Epithelial cell of proximal tubule (primary cell): ENCODE results near the gene CSNK2A1. TPM values are rescaled to one million over a fixed set of nuclear protein-coding genes. Genes with fewer than 3 reads are reported as not detected.
"Not testable (repeated sequence)": the region's sequence is repeated elsewhere in the genome, so short reads cannot be mapped to it uniquely, and the experiment has no call there.

Source experiments
- DNase-seq: peaks from one replicate; pipeline ENCODE4 v3.0.0-alpha.2; 2011; ENCODE audit warnings: low read depth
- H3K4me3 ChIP-seq: 2 replicates; pipeline ENCODE4 v1.5.1; 2011; ENCODE audit warnings: low read depth, mild to moderate bottlenecking, low read length
- total RNA-seq: library from RNA; depleted of rRNA; stranded (reverse); fragments of >200 nt; gene quantifications from 2 replicates; pipeline ENCODE4 v1.2.3, GENCODE V29; 2015
- TF ChIP-seq, protein P1 (sequence below): conservative IDR thresholded peaks from 2 replicates; pipeline ENCODE4 v1.5.1; 2012; ENCODE audit warnings: low read depth, mild to moderate bottlenecking, low read length

The CSNK2A1 gene
- total RNA-seq, 1 donor from 2014 or later, result 112 TPM

DNA sequence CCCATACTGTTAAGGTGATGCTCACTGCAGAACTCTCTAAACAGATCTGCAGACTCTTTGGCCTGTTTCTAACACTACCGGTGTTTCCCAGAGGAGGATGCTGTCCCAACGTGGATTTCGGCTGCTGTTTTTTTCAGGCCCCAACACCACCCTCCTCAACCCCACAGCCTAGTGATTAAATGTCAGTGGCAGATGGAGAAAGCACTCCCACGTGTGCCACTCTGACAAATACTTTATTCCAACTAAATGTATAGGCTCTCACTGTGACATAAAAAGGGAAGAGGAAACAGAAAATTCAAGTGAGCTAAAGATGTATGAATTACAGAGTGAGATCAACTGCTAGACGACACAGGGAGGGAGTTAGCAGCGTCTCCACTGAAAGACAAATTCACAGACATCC lies 84.8 kb downstream of the CSNK2A1 start:
- no peak overlapping the region for H3K4me3 ChIP-seq
- TF ChIP-seq, protein P1, sequence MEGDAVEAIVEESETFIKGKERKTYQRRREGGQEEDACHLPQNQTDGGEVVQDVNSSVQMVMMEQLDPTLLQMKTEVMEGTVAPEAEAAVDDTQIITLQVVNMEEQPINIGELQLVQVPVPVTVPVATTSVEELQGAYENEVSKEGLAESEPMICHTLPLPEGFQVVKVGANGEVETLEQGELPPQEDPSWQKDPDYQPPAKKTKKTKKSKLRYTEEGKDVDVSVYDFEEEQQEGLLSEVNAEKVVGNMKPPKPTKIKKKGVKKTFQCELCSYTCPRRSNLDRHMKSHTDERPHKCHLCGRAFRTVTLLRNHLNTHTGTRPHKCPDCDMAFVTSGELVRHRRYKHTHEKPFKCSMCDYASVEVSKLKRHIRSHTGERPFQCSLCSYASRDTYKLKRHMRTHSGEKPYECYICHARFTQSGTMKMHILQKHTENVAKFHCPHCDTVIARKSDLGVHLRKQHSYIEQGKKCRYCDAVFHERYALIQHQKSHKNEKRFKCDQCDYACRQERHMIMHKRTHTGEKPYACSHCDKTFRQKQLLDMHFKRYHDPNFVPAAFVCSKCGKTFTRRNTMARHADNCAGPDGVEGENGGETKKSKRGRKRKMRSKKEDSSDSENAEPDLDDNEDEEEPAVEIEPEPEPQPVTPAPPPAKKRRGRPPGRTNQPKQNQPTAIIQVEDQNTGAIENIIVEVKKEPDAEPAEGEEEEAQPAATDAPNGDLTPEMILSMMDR, result no peak
- DNase-seq, result no peak

DNA sequence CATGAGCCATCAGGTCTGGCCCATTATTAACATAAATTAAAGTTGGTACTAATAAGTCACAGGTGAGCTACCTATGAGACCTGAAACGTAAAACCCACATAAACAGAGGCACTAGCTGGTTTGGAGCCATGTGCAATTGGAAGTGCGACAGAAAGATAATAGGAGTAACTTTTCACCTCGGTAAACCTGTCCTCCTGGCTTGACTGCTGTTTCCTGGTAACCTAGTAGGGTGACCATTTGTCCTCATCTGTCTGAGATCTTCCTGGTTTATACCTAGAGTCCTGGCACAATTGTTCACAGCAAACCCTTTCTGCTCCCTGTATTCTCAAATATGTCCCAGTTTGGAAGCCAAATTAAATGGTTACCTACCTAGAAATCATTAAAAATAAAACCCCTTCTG lies 88.6 kb downstream of the CSNK2A1 start:
- TF ChIP-seq, protein P1, result no peak
- no peak overlapping the region for H3K4me3 ChIP-seq
- no peak for DNase-seq

DNA sequence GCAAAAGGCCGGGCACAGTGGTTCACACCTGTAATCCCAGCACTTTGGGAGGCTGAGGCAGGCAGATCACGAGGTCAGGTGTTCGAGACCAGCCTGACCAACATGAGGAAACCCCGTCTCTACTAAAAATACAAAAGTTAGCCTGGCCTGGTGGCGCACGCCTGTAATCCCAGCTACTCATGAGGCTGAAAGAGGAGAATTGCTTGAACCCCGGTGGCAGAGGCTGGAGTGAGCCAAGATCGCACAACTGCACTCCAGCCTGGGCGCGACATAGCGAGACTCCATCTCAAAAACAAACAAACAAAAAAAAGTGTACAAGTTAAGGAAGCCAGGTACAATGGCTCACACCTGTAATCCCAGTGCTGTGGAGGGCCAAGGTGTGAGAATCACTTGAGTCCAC lies 91.6 kb downstream of the CSNK2A1 start:
- not testable (repeated sequence) for H3K4me3 ChIP-seq, DNase-seq

DNA sequence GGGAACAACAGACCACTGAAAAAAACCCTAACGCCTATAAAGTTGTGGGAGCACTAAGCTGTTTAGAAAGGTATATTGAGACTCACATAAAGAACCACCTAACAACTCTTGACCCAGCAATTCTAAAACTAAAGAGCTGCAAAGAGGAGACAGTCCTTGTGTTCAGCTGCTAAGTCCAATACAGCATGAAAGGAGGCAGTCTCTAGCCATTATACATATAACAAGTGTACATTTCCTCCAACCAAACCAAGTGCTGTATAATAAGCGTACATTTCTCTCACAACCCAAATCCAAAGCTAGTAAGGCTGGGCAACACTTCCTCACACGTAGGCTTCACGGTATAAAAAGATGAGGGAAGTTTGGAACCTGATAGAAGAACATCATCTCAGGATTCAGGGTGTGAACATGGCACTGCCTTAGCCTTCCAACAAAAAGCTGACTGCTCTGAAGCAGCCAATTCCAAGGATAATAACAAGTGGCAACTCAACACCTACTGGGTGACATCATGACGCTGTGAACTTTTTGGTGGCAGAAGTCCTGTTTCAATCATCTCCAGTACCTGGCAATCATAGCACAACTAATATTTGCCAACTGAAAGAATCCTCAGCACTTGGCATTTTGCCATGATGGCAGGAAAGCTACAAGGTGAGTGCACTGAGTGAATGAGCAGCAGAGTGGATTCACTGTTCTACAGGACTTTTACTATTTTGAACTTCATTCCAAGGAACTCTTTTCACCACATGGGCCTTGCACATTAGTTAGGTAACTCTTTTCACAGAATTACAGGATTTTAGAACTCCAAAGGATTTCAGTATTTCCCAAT lies 97.9 kb downstream of the CSNK2A1 start:
- no peak for DNase-seq
- TF ChIP-seq, protein P1, result no peak
- no peak overlapping the region for H3K4me3 ChIP-seq

DNA sequence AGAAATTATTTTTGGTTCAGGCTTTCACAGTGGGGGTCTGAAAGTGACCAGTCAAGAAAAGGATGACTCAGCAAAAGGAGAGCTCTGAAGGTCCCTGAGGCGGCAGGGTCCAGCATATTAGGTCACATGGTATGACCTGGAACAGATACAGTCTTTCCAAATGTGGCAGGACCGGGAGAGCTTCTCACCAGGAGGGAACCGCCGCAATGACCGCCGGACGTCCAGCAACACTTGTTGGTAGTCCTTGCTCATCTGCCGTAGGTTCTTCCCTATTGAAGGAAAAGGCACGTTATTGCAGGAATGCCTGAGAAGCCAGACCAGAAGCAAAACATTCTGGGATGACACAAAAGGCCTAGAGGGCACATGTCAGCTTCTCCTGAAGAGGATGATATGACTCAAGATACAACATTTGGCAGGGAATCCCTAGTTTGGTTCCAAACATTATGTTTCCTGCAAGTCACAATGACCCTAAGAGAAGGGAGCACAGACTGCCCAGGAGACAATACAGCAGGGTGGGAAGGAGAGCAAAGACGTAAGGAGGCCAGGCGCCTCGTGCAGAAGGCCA lies 98.6 kb downstream of the CSNK2A1 start:
- DNase-seq, result no peak
- no peak overlapping the region for H3K4me3 ChIP-seq
- TF ChIP-seq, protein P1, result no peak

DNA sequence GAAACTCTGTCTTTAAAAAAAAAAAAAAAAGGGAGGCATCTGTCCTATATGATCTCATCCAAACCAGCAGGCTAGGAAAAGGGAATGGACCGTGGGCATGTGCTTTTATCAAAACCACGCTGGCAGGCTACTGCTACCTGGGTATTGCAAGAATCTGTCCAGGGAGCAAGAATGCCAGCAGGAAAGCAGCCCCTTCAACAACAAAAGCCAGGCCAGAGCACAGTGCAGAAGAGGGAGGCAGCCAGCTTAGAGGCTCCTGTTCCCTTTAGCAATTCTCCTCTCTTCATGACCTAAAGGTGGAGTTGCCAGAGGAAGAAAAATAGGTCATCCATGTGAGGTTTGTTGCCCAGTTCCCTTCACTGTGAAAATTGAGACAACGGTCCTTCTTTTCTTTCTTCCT lies 99.5 kb downstream of the CSNK2A1 start:
- TF ChIP-seq, protein P1, result no peak
- DNase-seq, result no peak
- H3K4me3 ChIP-seq, result no peak overlapping the region

DNA sequence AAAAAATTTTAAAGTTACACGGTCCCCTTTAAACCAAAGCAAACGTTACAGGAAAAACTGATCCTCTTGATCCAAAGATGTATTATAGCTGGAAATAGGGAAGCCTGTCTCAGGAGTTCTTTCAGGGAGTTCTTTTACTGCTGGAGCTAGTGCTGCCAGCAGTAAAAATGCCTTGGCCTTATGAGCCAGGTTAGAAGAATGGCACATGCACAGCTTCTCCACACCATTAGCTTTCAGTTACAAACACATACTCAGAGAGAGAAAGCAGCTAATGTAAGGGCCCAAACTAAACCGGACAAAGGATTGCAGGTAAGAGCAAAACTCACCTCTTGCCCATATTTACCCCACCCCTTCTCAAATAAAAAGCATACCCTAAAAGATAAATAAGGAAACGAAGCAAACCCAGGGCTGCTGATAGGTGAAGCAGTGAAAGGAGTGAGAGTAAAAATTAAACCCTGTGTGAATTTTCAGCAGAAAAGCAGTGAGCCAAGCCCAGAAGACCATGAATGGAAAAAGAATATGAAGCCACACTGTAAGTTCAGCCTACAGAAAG lies 100.3 kb downstream of the CSNK2A1 start:
- DNase-seq, result no peak

More for the DNA sequence above, 100.3 kb downstream of the CSNK2A1 start:
- no peak overlapping the region for H3K4me3 ChIP-seq
- TF ChIP-seq, protein P1, result no peak
